ENCODE results near the gene VTI1A.
A peak's percentile ranks its signal among the peaks of the same experiment; 100 is the strongest.

Gene VTI1A

DNA sequence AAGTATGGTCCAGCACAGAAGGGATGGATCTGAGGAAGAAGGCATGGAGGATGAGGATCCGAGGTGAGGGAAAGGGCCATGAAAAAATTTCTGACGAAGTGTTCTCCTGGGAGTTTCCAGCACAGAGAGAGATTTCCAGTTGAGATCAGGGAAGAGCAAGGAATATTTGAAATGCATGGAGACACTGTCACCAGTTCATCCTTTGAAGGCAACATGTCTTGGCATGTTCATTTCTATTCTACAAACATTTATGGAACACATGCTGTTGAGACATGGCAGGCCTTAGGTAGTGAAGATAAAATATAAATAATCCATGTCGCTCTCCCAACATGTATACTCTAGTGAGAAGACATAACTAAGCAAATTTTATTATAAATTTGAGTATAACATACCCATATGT, 269.1 kb downstream of the VTI1A start:
- TF ChIP-seq, protein P1, sequence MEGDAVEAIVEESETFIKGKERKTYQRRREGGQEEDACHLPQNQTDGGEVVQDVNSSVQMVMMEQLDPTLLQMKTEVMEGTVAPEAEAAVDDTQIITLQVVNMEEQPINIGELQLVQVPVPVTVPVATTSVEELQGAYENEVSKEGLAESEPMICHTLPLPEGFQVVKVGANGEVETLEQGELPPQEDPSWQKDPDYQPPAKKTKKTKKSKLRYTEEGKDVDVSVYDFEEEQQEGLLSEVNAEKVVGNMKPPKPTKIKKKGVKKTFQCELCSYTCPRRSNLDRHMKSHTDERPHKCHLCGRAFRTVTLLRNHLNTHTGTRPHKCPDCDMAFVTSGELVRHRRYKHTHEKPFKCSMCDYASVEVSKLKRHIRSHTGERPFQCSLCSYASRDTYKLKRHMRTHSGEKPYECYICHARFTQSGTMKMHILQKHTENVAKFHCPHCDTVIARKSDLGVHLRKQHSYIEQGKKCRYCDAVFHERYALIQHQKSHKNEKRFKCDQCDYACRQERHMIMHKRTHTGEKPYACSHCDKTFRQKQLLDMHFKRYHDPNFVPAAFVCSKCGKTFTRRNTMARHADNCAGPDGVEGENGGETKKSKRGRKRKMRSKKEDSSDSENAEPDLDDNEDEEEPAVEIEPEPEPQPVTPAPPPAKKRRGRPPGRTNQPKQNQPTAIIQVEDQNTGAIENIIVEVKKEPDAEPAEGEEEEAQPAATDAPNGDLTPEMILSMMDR (IDR thresholded peaks at IDR 0.05) = no peak

DNA sequence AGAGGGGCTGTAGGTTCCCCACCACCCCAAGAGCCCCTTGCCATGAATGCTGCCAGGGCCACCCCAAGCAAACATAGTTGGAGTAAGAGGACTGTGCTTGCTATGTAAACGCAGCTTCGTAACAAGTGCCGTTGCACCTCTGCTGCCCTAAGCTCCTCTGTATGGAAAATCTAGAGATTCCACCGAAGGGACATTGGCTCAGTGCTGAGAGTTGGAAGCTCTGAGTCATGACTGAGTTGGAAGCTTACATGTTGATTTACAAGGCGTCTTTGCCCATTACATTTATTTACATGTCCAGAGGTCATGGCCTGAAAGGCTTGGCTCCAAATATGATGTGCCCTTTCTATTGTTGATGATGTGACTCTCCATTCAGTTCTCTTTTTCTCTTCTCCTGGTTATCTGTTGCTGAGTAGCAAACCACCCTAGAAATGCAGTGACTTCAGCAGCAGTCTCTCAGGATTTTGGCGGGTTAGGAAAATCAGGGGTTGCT, 270.0 kb downstream of the VTI1A start:
- TF ChIP-seq, protein P1 (IDR thresholded peaks at IDR 0.05) = no peak

DNA sequence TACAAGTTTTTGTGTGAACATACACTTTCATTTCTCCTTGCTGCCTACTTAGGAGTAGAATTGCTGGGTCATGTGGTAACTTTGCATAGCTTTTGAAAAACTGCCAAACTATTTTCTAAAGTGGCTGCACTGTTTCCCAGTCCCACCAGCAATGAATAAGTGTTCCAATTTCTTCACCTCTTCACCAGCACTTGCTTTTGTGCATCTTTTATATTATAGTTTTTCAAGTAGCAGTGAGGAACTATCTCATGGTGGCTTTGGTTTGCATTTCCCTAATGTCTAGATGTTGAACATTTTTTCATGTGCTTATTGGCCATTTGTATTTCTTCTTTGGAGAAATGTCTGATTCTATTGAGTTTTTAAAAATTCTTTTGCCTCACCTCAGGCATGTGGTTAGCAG, 273.2 kb downstream of the VTI1A start:
- TF ChIP-seq, protein P1 (IDR thresholded peaks at IDR 0.05) = no peak

DNA sequence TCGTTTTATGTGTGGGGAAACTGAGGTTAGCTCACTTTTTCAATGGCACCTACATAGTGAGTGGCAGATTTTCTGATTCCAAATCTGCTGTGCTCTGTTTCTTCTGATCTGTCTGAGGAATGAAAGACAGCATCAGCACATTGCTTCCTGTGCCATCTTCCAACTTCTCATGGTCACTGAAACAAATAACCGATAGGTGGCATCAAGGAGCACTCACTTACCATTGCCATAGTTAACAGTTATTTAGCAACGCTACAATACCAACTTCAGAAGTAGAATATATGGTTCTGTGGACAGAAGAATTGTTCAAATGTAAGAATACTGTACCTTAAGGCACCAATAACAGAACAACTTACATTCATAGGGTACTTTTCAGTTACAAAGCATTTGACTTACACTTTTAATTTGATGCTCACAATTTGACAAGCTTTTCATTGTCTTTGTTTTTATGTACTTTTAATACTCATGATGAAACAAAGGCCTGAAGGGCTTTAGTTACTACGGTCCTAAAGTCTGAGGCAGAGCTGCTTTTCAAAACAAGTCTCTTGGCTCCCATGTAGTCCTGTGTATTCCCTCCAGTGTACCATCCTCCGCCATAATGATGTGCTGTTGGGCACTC, 274.2 kb downstream of the VTI1A start:
- TF ChIP-seq, protein P1 (IDR thresholded peaks at IDR 0.05) = peak; percentile 76

DNA sequence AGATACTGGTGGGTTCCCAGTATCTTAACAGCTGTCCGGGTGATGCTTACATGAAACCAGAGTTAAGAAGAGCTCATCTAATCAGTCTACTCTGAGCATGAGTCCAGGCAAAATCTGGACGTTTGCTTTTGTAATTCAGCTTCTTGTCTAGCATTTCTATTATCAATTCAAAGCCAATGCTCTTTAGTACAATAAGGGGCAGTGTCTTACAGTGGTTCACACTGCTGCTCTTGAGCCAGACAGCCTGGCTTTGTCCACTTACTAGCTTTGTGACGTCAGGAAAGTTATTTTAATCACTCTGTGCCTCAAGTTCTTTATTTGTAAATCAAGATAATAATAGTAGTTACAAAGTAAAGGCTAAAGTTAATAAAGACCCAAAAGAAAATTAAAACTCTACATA, 275.7 kb downstream of the VTI1A start:
- TF ChIP-seq, protein P1 (IDR thresholded peaks at IDR 0.05) = no peak

DNA sequence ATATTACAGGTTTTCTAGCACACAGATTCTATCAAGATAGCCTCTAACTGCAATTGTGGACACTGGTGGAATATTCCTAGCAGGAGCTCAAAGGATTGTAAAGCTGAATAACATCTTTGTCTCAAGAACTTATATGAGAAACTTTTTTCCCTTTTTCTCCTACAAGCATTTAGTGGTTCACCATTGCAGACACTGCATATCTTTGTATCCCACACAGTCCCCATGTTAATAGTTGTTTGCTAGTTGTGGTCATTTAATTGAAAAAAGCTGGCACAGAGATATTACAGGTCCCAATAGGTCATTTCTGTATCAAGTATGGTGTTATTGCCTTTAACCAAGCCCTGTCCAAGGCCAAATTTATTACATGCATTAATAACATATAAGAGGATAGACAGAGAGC, 276.9 kb downstream of the VTI1A start:
- TF ChIP-seq, protein P1 (IDR thresholded peaks at IDR 0.05) = no peak

DNA sequence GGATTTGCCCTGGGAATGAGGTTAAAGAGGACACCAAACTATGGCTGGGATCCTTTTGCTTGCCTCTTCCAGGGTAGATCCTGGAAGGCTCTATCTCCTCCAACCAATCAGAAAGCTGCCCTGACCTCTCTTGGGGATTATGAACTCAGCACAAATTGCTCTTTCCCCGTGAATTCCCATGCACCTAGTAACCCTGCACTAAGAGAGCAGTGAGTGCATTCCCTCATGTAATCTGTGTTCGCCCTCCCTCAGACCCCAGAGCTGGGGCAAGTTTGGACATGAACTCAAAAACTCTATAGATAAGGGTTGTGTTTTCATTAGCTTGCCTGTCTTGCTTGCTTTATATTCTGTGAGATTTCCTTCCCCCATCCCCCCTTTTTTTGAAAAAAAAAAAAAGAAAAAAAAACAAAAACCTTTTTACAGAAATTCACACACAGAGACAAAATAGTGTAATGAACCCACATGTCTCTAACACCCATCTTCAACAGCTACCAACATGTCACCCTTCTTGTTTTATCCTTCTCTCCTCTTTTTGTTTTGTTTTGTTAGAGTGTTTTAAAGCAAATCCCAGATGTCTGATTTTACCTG, 277.5 kb downstream of the VTI1A start:
- TF ChIP-seq, protein P1 (IDR thresholded peaks at IDR 0.05) = no peak
